IPS DF 6.9 (cell line): ENCODE measurements around the gene RNF213.

ENCODE experiments used
- DNase-seq: peaks from one replicate; pipeline ENCODE4 v3.0.0-alpha.2; 2013; ENCODE audit warnings: low read depth, low spot score
- H3K27ac ChIP-seq: one replicate; pipeline ENCODE4 v1.5.1; 2013; ENCODE audit warnings: low read length, control low read depth
- H3K27me3 ChIP-seq: 2 replicates; pipeline ENCODE4 v1.6.1; 2013; ENCODE audit warnings: mild to moderate bottlenecking, low read length; ENCODE audit not compliant: control insufficient read depth, insufficient read depth
- H3K36me3 ChIP-seq: 2 replicates; pipeline ENCODE4 v1.6.1; 2013; ENCODE audit warnings: low read length; ENCODE audit not compliant: control insufficient read depth, insufficient read depth
- H3K4me1 ChIP-seq: 2 replicates; pipeline ENCODE4 v1.6.1; 2013; ENCODE audit warnings: low read length; ENCODE audit not compliant: control insufficient read depth, insufficient read depth
- H3K4me3 ChIP-seq: 2 replicates; pipeline ENCODE4 v1.5.1; 2013; ENCODE audit warnings: mild to moderate bottlenecking, low read length
- H3K9me3 ChIP-seq: 2 replicates; pipeline ENCODE4 v1.6.1; 2013; ENCODE audit warnings: low read length, inconsistent platforms; ENCODE audit not compliant: control insufficient read depth, insufficient read depth
- WGBS: extraction: QIAGEN DNeasy Blood & Tissue Kit; methylation state at CpG from one replicate; pipeline ENCODE4 v1.1.7; 2013; ENCODE audit warnings: mixed read lengths, missing lambda C conversion rate; ENCODE audit not compliant: insufficient read length, insufficient coverage; 5-methylcytosine and 5-hydroxymethylcytosine counted together

The RNF213 gene

DNA sequence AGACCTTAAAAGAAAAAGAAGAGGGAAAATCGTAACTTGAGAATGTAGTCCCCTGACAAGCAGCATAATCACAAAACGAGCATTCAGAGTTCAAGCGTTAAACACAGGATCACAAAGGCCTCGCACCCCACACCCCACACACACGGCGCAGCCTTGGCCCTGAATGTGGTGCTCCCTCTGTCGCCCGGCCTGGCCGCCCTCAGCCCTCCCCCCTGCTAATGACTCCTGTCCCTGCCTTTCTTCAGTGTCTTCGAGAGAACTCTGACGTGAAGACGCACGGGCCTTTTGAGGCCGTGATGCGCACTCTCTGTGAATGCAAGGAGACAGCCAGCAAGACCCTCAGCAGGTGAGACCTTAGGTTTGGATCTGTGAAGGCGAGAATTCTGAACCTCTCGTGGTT, 106.9 kb downstream of the RNF213 start:
- WGBS = no CpG with 5 or more reads among the region's 17 CpGs
- Histone ChIP-seq H3K27ac (no peak overlapping the region), H3K4me1 (no peaks in the 10 kb centered on the region), H3K9me3 (no peaks in the 10 kb centered on the region), H3K4me3 (no peak overlapping the region), H3K27me3 (no peaks in the 10 kb centered on the region), H3K36me3 (peaks cover 24% of the 10 kb centered on the region)
- no peak for DNase-seq

DNA sequence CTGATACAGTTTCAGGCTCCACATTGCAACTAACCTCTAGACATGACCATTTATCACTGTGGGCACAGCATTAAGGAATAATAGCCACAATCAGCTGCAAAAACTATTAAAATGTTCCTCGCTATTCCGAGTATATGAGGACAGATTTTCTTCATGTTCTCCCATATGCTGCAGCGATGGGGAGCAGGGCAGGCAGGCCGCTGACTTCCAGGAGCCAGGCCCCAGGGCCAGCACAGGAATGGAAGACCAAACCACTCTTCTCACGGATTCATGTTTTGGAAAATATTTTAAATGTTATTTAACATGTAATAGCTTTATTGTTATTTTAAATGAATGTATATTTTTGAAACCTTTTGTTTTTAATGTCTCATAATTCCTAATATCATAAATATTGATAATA, 110.5 kb downstream of the RNF213 start:
- WGBS = no CpG with 5 or more reads among the region's 5 CpGs
- Histone ChIP-seq H3K9me3 (no peaks in the 10 kb centered on the region), H3K4me3 (no peak overlapping the region), H3K27ac (no peak overlapping the region), H3K27me3 (no peaks in the 10 kb centered on the region), H3K36me3 (peaks cover 28% of the 10 kb centered on the region), H3K4me1 (no peaks in the 10 kb centered on the region)
- no peak for DNase-seq

DNA sequence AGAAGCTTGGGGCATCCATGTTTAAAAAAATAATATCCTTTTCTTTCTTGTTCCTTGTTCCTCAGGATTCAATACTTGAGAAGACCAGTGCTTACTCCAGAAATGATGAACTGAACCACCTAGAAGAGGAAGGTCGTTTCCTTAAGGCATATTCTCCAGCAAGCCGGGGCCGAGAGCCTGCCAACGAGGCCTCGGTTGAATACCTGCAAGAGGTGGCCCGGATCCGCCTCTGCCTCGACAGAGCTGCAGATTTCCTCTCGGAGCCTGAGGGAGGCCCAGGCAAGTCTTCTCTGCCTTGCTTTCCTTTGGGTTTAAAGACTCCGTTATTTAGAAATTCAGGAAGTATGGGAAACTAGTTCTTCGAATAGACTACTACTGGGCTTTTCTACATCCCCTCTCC, 111.8 kb downstream of the RNF213 start:
- Histone ChIP-seq H3K27me3 (no peaks in the 10 kb centered on the region), H3K36me3 (peaks cover 35% of the 10 kb centered on the region), H3K27ac (no peak overlapping the region), H3K4me3 (no peak overlapping the region), H3K4me1 (no peaks in the 10 kb centered on the region), H3K9me3 (no peaks in the 10 kb centered on the region)
- WGBS = no CpG with 5 or more reads among the region's 11 CpGs
- no peak for DNase-seq

DNA sequence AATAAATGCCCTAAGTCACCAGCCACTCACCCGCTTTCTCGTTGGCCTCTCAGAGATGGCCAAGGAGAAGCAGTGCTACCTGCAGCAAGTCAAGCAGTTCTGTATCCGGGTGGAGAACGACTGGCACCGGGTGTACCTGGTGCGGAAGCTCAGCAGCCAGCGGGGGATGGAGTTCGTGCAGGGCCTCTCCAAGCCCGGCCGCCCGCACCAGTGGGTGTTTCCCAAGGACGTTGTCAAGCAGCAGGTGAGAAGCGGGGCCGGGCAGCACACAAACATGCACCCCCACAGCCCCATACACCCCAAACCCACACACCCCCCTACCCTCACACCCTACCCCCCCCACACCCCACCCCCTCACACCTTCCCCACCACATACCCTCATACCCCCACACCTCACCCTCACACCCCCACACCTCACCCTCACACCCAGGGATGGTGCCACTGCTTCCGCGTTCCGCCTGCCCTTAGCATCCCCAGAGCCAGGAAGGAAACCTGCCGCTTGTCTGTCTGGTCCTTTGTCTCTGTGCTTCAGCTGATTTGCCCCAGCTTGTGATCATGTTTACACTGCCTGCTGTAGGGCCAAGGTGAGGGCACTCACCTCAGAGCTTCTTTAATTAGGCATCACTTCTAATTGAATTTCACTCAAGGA, 112.4 kb downstream of the RNF213 start:
- Histone ChIP-seq H3K36me3 (peaks cover 37% of the 10 kb centered on the region), H3K27ac (no peak overlapping the region), H3K27me3 (no peaks in the 10 kb centered on the region), H3K4me3 (no peak overlapping the region), H3K4me1 (no peaks in the 10 kb centered on the region), H3K9me3 (no peaks in the 10 kb centered on the region)
- no CpG with 5 or more reads among the region's 18 CpGs for WGBS
- DNase-seq = no peak

DNA sequence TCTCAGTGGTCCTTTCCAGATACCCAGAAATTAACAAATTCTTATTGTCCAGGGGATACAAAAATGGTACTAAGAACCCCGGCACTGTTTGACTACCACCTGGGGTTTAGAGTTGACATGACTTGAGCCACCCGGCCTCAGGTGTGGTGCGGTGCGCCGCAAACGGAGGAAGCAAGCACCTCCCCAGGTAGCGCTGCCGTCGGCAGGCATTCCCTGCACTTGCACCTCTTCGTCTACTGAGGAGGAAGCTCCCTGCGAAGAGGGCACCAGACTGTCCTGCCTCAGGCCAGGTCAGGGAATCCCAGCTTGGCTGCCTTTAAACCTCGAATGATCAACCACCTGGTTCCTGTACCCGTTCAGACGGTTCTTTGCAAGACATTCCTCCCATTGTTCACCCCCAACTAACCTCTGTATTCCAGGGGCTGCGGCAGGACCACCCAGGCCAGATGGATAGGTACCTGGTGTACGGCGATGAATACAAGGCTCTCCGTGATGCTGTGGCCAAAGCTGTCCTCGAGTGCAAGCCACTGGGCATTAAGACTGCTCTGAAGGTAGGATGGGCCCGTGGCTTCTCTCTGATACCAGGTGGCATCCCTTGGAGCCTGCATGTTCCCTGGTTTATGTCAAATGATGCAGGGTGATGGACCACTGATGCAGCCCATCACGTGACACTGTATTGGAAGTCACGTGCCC, 113.5 kb downstream of the RNF213 start:
- Histone ChIP-seq H3K4me1 (no peaks in the 10 kb centered on the region), H3K36me3 (peaks cover 40% of the 10 kb centered on the region), H3K9me3 (no peaks in the 10 kb centered on the region), H3K27me3 (no peaks in the 10 kb centered on the region), H3K4me3 (no peak overlapping the region), H3K27ac (no peak overlapping the region)
- no CpG with 5 or more reads among the region's 22 CpGs for WGBS
- DNase-seq = no peak

DNA sequence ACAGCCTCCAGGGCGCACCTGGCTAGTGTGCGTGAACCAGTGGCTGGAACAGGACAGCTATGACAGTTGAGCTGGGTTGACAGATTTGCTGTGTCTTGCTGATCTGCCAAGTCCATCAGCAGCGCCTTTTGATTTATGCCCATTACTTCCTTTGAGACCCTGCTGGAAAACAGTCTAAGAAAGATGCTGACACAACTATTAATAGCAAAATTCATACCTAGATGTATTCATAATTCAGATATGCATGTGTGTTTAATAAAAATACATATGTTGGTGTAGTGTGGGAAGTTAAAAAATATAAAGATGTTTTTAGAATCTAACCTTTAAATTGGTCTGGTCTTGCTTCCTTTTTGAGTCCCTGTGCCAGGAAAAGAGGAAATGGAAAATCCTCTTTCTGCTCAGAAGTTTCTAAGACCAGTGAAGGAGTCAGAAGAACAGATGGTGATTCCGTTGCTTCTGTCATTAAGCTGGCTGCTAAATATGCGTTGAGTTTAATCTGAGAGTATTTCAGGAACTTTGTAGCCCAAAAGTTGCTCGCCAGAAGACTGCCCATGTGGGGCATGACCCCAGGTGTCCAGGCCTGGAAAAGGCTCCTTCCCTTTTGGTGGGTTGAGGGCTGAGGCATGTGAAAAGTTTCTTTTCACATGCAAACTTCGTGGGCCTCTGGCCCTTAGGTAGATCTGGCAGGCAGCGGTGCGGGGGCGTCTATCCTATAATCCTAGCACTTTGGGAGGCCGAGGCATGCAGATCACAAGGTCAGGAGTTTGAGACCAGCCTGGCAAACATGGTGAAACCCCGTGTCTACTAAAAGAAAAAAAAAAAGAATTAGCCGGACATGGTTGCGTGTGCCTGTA, 114.3 kb downstream of the RNF213 start:
- WGBS = no CpG with 5 or more reads among the region's 14 CpGs
- Histone ChIP-seq H3K9me3 (no peaks in the 10 kb centered on the region), H3K36me3 (peaks cover 43% of the 10 kb centered on the region), H3K4me3 (no peak overlapping the region), H3K27ac (no peak overlapping the region), H3K27me3 (no peaks in the 10 kb centered on the region), H3K4me1 (no peaks in the 10 kb centered on the region)
- no peak for DNase-seq

DNA sequence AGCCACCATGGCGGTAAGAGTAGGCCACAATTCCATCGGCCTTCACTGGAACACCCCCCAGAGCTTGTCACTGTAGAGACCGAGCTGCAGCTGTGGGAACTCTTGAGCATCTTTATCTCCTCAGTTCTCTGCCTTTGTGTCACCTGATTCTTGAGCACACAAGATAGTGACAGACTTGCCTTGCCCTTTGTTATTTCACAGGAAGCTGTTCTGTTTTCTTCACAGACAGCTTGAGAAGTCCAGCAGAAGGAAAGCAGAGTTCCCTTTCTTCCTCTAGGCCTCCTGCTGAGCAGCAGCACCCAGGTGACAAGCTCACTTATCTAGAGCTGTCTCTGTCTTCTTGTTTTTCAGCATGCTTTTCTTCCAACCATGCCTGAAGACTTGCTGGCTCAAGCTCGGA, 115.9 kb downstream of the RNF213 start:
- peaks cover 47% of the 10 kb centered on the region for H3K36me3 ChIP-seq
- no peak for DNase-seq
- no CpG with 5 or more reads among the region's 4 CpGs for WGBS

DNA sequence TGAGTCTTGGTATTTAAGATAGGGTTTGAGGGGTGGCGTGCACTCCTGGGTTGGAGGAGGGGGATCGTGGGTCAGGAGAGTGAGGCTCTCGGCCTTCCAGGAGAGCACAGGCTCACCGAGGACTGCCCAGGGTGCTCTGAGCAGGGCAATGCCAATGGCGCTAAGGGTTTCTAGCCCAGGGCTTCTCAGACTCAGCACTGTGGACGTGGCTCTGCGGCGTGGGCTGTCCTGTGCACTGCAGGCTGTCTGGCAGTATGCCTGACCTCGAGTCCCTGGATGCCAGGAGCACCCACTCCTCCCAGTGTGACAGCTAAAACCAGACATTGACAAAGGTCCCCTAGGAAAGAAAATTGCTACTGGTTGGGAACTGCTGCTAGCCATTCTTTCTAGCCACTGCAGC, 117.1 kb downstream of the RNF213 start:
- H3K27me3 ChIP-seq = no peaks in the 10 kb centered on the region
- H3K4me1 ChIP-seq = no peaks in the 10 kb centered on the region
- no peak overlapping the region for H3K4me3 ChIP-seq
- H3K36me3 ChIP-seq = peaks cover 47% of the 10 kb centered on the region
- H3K9me3 ChIP-seq = no peaks in the 10 kb centered on the region
- DNase-seq = no peak
- no CpG with 5 or more reads among the region's 9 CpGs for WGBS
- no peak overlapping the region for H3K27ac ChIP-seq

More for the DNA sequence above, 115.9 kb downstream of the RNF213 start:
- H3K4me3 ChIP-seq = no peak overlapping the region
- H3K27me3 ChIP-seq = no peaks in the 10 kb centered on the region
- no peaks in the 10 kb centered on the region for H3K4me1 ChIP-seq
- H3K27ac ChIP-seq = no peak overlapping the region
- H3K9me3 ChIP-seq = no peaks in the 10 kb centered on the region

DNA sequence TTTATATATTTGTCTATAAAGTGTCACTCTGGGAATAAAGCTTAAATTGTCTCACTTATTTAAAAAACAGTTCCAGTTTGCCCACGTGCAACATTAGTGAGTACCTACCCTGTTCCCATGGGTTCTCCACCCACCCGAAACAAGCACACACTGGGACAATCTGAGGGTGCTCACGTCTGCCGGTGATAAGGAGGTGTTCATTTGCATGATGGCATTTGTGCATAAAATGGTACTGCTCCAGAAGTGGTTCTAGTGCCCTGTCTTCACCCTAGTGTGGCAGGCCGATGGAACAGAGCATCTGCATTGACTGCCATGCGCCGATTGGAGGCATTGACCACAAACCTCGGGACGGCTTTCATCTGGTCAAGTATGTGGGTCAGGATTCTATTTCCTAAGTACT, 118.7 kb downstream of the RNF213 start:
- H3K4me3 ChIP-seq = no peak overlapping the region
- DNase-seq = no peak
- H3K9me3 ChIP-seq = no peaks in the 10 kb centered on the region
- no peaks in the 10 kb centered on the region for H3K27me3 ChIP-seq
- WGBS = no CpG with 5 or more reads among the region's 9 CpGs
- H3K36me3 ChIP-seq = peaks cover 37% of the 10 kb centered on the region
- H3K4me1 ChIP-seq = no peaks in the 10 kb centered on the region
- H3K27ac ChIP-seq = no peak overlapping the region

DNA sequence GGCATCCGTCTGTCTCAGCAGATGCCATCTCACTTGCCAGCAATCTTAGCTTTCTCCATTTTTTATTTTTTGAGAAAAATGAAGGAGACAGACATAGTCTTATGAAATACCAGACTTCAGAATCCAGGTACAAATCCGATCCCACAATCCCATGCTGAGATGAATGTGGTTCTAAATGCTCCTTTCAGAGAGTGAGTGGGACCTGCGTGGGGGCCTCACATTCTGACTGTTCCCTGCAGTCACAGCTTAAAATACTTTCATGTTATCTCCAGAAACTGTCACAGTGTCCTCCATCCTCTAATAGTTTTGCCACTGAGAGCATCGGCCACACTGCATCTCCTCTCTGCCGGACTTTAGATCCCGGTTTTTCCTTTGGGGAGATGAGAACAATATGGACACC, 119.4 kb downstream of the RNF213 start:
- Histone ChIP-seq H3K36me3 (peaks cover 35% of the 10 kb centered on the region), H3K4me3 (no peak overlapping the region), H3K9me3 (no peaks in the 10 kb centered on the region), H3K27ac (no peak overlapping the region), H3K4me1 (no peaks in the 10 kb centered on the region), H3K27me3 (no peaks in the 10 kb centered on the region)
- DNase-seq = no peak
- WGBS = no CpG with 5 or more reads among the region's 6 CpGs
